Measurements from ENCODE around the gene MTHFS.
A peak's percentile ranks its signal among the peaks of the same experiment; 100 is the strongest.
"Not testable (repeated sequence)": the region's sequence is repeated elsewhere in the genome, so short reads cannot be mapped to it uniquely, and the experiment has no call there.

DNA sequence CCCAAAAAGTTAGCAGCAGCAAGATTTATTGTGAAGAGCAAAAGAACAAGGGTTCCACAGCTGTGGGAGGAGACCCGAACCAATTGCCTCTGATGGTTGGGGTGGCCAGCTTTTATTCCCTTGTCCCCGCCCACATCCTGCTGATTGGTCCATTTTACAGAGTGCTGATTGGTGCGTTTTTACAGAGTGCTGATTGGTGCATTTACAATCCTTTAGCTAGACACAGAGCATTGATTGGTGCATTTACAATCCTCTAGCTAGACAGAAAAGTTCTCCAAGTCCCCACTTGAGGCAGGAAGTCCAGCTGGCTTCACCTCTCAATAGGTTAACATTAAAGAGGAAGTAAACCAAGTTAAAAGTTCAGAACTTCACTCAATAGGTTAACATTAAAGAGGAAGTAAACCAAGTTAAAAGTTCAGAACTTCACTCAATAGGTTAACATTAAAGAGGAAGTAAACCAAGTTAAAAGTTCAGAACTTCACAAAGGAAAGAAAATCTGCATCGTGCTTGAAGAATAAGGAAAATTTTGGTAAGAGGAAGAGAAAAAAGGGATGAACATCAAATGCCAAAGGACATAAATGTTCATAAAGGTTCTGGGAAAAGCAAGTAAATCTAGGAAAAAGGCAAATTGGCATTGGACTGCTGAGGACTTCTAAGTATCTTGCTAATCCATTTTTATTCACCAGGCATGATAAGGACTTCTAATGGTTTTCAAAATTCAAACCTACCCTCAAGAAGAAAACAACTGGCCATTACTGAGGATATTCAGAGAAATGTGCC lies 12.9 kb upstream of the MTHFS start:
- TF ChIP-seq CTCF (IDR thresholded peaks at IDR 0.05 in 8 of 11, conservative IDR thresholded peaks at IDR 0.05 in 3 of 11): peak in 5 of 11 experiments; percentile 25 to 49 (median 38)
- TF ChIP-seq POLR2A, POLR2AphosphoS5 (IDR thresholded peaks at IDR 0.05): not testable (repeated sequence)

All from spleen (tissue), 7 donors.